H1 (cell line): ENCODE data around the gene GPSM1. TPM values are rescaled to one million over a fixed set of nuclear protein-coding genes. Genes with fewer than 3 reads are reported as not detected.

Experiments
- CTCF ChIA-PET: fragments of 300-600 bp; sonication (Branson Sonifier 250); formaldehyde crosslinking; loops from one replicate; lab custom pipeline; 2021; ENCODE audit not compliant: partially characterized antibody; lab: Charles Lee
- POLR2A ChIA-PET: fragments of 300-600 bp; sonication (Branson Sonifier 250); formaldehyde crosslinking; loops from one replicate; lab custom pipeline; 2021; ENCODE audit warnings: inconsistent platforms; ENCODE audit not compliant: partially characterized antibody; lab: Charles Lee
- DNase-seq, 2 experiments: peaks; one replicate each; pipeline versions ENCODE4 v3.0.0 to v3.0.0-alpha.2; 2010 to 2022; ENCODE audit warnings: low spot score in 2 of 2, low read depth in 1 of 2, mixed read lengths in 1 of 2
- FAIRE-seq: peaks from 2 replicates; lab custom pipeline; 2011; peaks lifted over from hg19 to GRCh38; lab: Jason Lieb, UNC
- H2AFZ ChIP-seq: 2 replicates; pipeline ENCODE4 v1.8.1; 2012; ENCODE audit warnings: low read length, inconsistent platforms
- H2AK5ac ChIP-seq: 2 replicates; pipeline ENCODE4 v1.6.1; 2013; ENCODE audit warnings: low read depth, low read length
- H2BK120ac ChIP-seq: replicated peaks from 2 replicates; pipeline ENCODE3; 2013; ENCODE audit warnings: low read depth, low read length, inconsistent platforms
- H2BK12ac ChIP-seq: 2 replicates; pipeline ENCODE4 v1.6.1; 2013; ENCODE audit warnings: low read depth, low read length
- H2BK15ac ChIP-seq: 2 replicates; pipeline ENCODE4 v1.6.1; 2013; ENCODE audit warnings: low read length
- H2BK20ac ChIP-seq: 2 replicates; pipeline ENCODE4 v1.6.1; 2013; ENCODE audit warnings: low read length
- H2BK5ac ChIP-seq: 2 replicates; pipeline ENCODE4 v1.6.1; 2013; ENCODE audit warnings: low read depth, low read length
- H3K14ac ChIP-seq: 2 replicates; pipeline ENCODE4 v1.6.1; 2013; ENCODE audit warnings: inconsistent platforms; ENCODE audit not compliant: insufficient read length
- H3K18ac ChIP-seq: 2 replicates; pipeline ENCODE4 v1.6.1; 2013; ENCODE audit warnings: low read length; ENCODE audit errors: extremely low read depth
- H3K23ac ChIP-seq: 2 replicates; pipeline ENCODE4 v1.6.1; 2013; ENCODE audit warnings: inconsistent platforms; ENCODE audit not compliant: insufficient read length
- H3K23me2 ChIP-seq: 2 replicates; pipeline ENCODE4 v1.6.1; 2013; ENCODE audit warnings: low read depth, low read length
- H3K27ac ChIP-seq: 2 replicates; pipeline ENCODE4 v1.6.1; 2011; ENCODE audit warnings: low read depth, low read length, inconsistent platforms
- H3K27me3 ChIP-seq, 4 experiments: replicated peaks in 1 of 4; 1 replicate in 1 of 4; 2 replicates in 3 of 4; pipeline versions ENCODE4 v1.6.1 to v1.8.1; 2011 to 2013; ENCODE audit warnings: low read length in 3 of 4, mild to moderate bottlenecking in 3 of 4, inconsistent platforms in 2 of 4, mixed read lengths in 2 of 4, moderate library complexity in 1 of 4; ENCODE audit not compliant: control insufficient read depth in 3 of 4, insufficient read depth in 3 of 4; ENCODE audit errors: extremely low read depth in 1 of 4
- H3K36me3 ChIP-seq, 4 experiments: 2 replicates each; pipeline versions ENCODE4 v1.6.1 to v1.8.1; 2011 to 2013; ENCODE audit warnings: mild to moderate bottlenecking in 4 of 4, low read length in 3 of 4, moderate library complexity in 2 of 4, control low read depth in 1 of 4, inconsistent platforms in 1 of 4; ENCODE audit not compliant: insufficient read depth in 4 of 4, control insufficient read depth in 2 of 4
- H3K4ac ChIP-seq: replicated peaks from 2 replicates; pipeline ENCODE3; 2013; ENCODE audit warnings: low read length, low read depth, mixed read lengths, inconsistent platforms; ENCODE audit not compliant: insufficient read length
- H3K4me1 ChIP-seq, 4 experiments: replicated peaks in 1 of 4; 1 replicate in 1 of 4; 2 replicates in 3 of 4; pipeline versions ENCODE4 v1.6.1 to v1.8.1; 2011 to 2013; ENCODE audit warnings: low read length in 3 of 4, inconsistent platforms in 2 of 4, mixed read lengths in 1 of 4; ENCODE audit not compliant: insufficient read depth in 4 of 4, control insufficient read depth in 3 of 4
- H3K4me2 ChIP-seq, 2 experiments: 2 replicates each; pipeline versions ENCODE4 v1.6.1 to v1.8.1; 2011 to 2013; ENCODE audit warnings: low read depth in 2 of 2, low read length in 2 of 2, control low read depth in 1 of 2, inconsistent platforms in 1 of 2, mild to moderate bottlenecking in 1 of 2; ENCODE audit not compliant: insufficient read depth in 1 of 2
- H3K4me3 ChIP-seq, 4 experiments: fragments of 200-600, 300-600 bp in 1 of 4; sonication (generic), shearing (Covaris generic), sonication (Bioruptor Twin) in 1 of 4; 2 replicates each; pipeline versions ENCODE4 v1.5.1 to v1.8.1; 2011 to 2016; ENCODE audit warnings: low read length in 4 of 4, low read depth in 3 of 4, control low read depth in 2 of 4, inconsistent platforms in 2 of 4, mild to moderate bottlenecking in 2 of 4, mixed read lengths in 1 of 4, moderate library complexity in 1 of 4; ENCODE audit not compliant: insufficient read depth in 2 of 4; ENCODE audit errors: extremely low read depth in 1 of 4
- H3K56ac ChIP-seq: replicated peaks from 2 replicates; pipeline ENCODE3; 2013; ENCODE audit warnings: low read depth, mild to moderate bottlenecking, mixed read lengths, low read length, inconsistent platforms; ENCODE audit not compliant: insufficient read length
- H3K79me1 ChIP-seq: 2 replicates; pipeline ENCODE4 v1.6.1; 2013; ENCODE audit warnings: low read depth, low read length, control low read depth
- H3K79me2 ChIP-seq, 2 experiments: 2 replicates each; pipeline versions ENCODE4 v1.6.1 to v1.8.1; 2012 to 2013; ENCODE audit warnings: low read length in 2 of 2, mild to moderate bottlenecking in 2 of 2, inconsistent platforms in 1 of 2; ENCODE audit not compliant: insufficient read depth in 2 of 2, control insufficient read depth in 1 of 2
- H3K9ac ChIP-seq, 4 experiments: replicated peaks in 1 of 4; 1 replicate in 1 of 4; 2 replicates in 3 of 4; pipeline versions ENCODE4 v1.6.1 to v1.8.1; 2011 to 2013; ENCODE audit warnings: low read depth in 3 of 4, low read length in 3 of 4, control low read depth in 2 of 4, mild to moderate bottlenecking in 2 of 4, moderate library complexity in 2 of 4, inconsistent platforms in 1 of 4; ENCODE audit errors: extremely low read depth in 1 of 4
- H3K9me3 ChIP-seq, 2 experiments: 2 replicates each; pipeline versions ENCODE4 v1.6.1 to v1.8.1; 2012 to 2013; ENCODE audit warnings: mild to moderate bottlenecking in 2 of 2, moderate library complexity in 2 of 2, control low read depth in 1 of 2, inconsistent platforms in 1 of 2, low read depth in 1 of 2, low read length in 1 of 2, mixed read lengths in 1 of 2; ENCODE audit not compliant: insufficient read depth in 2 of 2
- H4K20me1 ChIP-seq, 2 experiments: replicated peaks in 1 of 2; 2 replicates each; pipeline versions ENCODE3 to v1.8.1; 2011 to 2013; ENCODE audit warnings: inconsistent platforms in 2 of 2, low read length in 2 of 2, mild to moderate bottlenecking in 1 of 2; ENCODE audit not compliant: insufficient read depth in 2 of 2, control insufficient read depth in 1 of 2
- H4K5ac ChIP-seq: 2 replicates; pipeline ENCODE4 v1.6.1; 2013; ENCODE audit warnings: low read length, low read depth, mixed read lengths, inconsistent platforms; ENCODE audit not compliant: insufficient read length
- H4K8ac ChIP-seq: 2 replicates; pipeline ENCODE4 v1.8.0; 2013; ENCODE audit warnings: mild to moderate bottlenecking, moderate library complexity, low read length, inconsistent platforms; ENCODE audit not compliant: insufficient read depth; ENCODE audit errors: extremely low read depth
- H4K91ac ChIP-seq: replicated peaks from 2 replicates; pipeline ENCODE3; 2013; ENCODE audit warnings: low read length, mixed read lengths, inconsistent platforms; ENCODE audit not compliant: insufficient read length
- BACH1 ChIP-seq: IDR thresholded peaks from 2 replicates; pipeline ENCODE4 v1.6.1; 2012; ENCODE audit warnings: low read length, improper control_type of control experiment
- BCL11A ChIP-seq, 2 experiments: IDR thresholded peaks; one replicate each; pipeline ENCODE4 v1.6.1; 2011; ENCODE audit warnings: low read depth in 2 of 2, low read length in 2 of 2, mild to moderate bottlenecking in 2 of 2
- CBX5 ChIP-seq: fragments of 300-800, 300-1000 bp; sonication (generic); IDR thresholded peaks from 2 replicates; pipeline ENCODE4 v1.7.1; 2016; ENCODE audit warnings: antibody characterized with exemption, low read length, low read depth
- EGR1 ChIP-seq: IDR thresholded peaks from 2 replicates; pipeline ENCODE4 v1.6.1; 2011; ENCODE audit warnings: low read depth, low read length, borderline replicate concordance
- GABPA ChIP-seq: IDR thresholded peaks from 2 replicates; pipeline ENCODE4 v1.6.1; 2011; ENCODE audit warnings: mild to moderate bottlenecking, low read length, moderate library complexity, borderline replicate concordance; ENCODE audit not compliant: insufficient read depth
- HDAC6 ChIP-seq: IDR thresholded peaks from one replicate; pipeline ENCODE4 v1.7.1; 2012; ENCODE audit warnings: low read depth, mild to moderate bottlenecking, inconsistent platforms, low read length, moderate library complexity
- RAD21 ChIP-seq, 2 experiments: IDR thresholded peaks in 1 of 2; conservative IDR thresholded peaks in 1 of 2; 2 replicates each; pipeline ENCODE4 v1.6.1; 2011; ENCODE audit warnings: low read depth in 2 of 2, low read length in 2 of 2, improper control_type of control experiment in 1 of 2, inconsistent platforms in 1 of 2, mild to moderate bottlenecking in 1 of 2, moderate library complexity in 1 of 2
- SIX5 ChIP-seq: IDR thresholded peaks from 2 replicates; pipeline ENCODE4 v1.6.1; 2011; ENCODE audit warnings: mild to moderate bottlenecking, low read depth, low read length
- SP2 ChIP-seq: IDR thresholded peaks from 2 replicates; pipeline ENCODE4 v1.6.1; 2012; ENCODE audit warnings: mild to moderate bottlenecking, low read length, inconsistent platforms
- TAF1 ChIP-seq: IDR thresholded peaks from 2 replicates; pipeline ENCODE4 v1.6.1; 2011; ENCODE audit warnings: mild to moderate bottlenecking, low read depth, low read length
- TCF12 ChIP-seq: IDR thresholded peaks from 2 replicates; pipeline ENCODE4 v1.6.1; 2011; ENCODE audit warnings: low read depth, mild to moderate bottlenecking, low read length
- WGBS, 2 experiments: shearing (Covaris generic) in 1 of 2; methylation state at CpG; one replicate each; pipeline versions ENCODE4 v1.1.6 to v1.1.7; 2013 to 2015; ENCODE audit warnings: low lambda C conversion rate in 2 of 2, mixed read lengths in 2 of 2, inconsistent platforms in 1 of 2, low coverage in 1 of 2, missing lambda C conversion rate in 1 of 2; ENCODE audit not compliant: insufficient replicate concordance in 2 of 2, insufficient coverage in 1 of 2, insufficient read length in 1 of 2; ENCODE audit errors: extremely low coverage in 1 of 2, missing lambda C conversion rate in 1 of 2; 5-methylcytosine and 5-hydroxymethylcytosine counted together
- polyA plus RNA-seq, 7 experiments: library from polyadenylated mRNA; depleted of rRNA in 3 of 7; stranded (reverse) in 5 of 7; unstranded in 2 of 7; fragments of >200 nt in 5 of 7; fragments of 200-250 nt in 2 of 7; gene quantifications; 1 replicate in 5 of 7; 2 replicates in 1 of 7; 4 replicates in 1 of 7; pipeline versions ENCODE4 v1.2.1 to v1.2.3, GENCODE V29; 2011 to 2013; ENCODE audit warnings: missing spikeins in 2 of 7, mixed read lengths in 2 of 7
- total RNA-seq: library from RNA; stranded (reverse); fragmentation: NEBNext Ultra II Directional; extraction: Animal tissue kit (Norgen Biotek cat#: 25700); gene quantifications from 2 replicates; pipeline ENCODE4 v1.2.1, GENCODE V29; 2021
- TF ChIP-seq, protein P1 (sequence below): IDR thresholded peaks from 2 replicates; pipeline ENCODE4 v1.6.1; 2012; ENCODE audit warnings: inconsistent platforms
- TF ChIP-seq, protein P2 (sequence below): IDR thresholded peaks from 2 replicates; pipeline ENCODE4 v1.6.1; 2011; ENCODE audit warnings: low read length, improper control_type of control experiment

GPSM1 gene
- total and polyA plus RNA-seq, 2 of the 8 experiments (the other 6 are each of a cell fraction or from before 2014, with no cell fraction given) = 12.8 to 18.0 TPM

DNA sequence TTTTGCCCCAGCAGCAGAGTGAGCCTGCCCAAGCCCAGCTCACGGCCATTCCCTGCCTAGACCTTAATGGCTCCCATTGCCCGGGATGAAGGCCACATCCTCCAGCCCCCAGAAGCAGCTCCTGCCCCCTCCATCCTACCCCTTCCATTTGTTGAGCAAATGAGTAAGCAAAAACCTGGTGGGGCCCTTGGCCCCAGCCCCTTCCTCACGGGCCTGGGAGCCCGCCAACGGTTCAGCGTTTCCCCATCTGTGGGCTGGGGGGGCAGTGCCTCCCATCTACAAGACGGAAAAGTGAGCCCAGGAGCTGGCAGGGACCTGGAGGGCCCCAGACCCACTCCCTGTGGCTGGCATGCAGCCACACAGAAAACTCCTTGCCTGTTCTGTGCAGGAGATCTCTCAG lies 27.8 kb upstream of the GPSM1 start:
- POLR2A ChIA-PET = interaction anchor here (1.5 kb wide), 1 partner anchor 14 kb away, joined by 3 read pairs; no protein-coding TSS in a partner anchor
- TF ChIP-seq EGR1 (no peak), SIX5 (no peak), SP2 (no peak), TAF1 (no peak), CBX5 (no peak), BCL11A (IDR thresholded peaks at IDR 0.05; ENCODE audit: low read depth in 2 of 2, low read length in 2 of 2) (no peak), HDAC6 (no peak), GABPA (no peak), RAD21 (IDR thresholded peaks at IDR 0.05 in 1 of 2, conservative IDR thresholded peaks at IDR 0.05 in 1 of 2; ENCODE audit: low read depth in 2 of 2, low read length in 2 of 2) (no peak), TCF12 (no peak), BACH1 (no peak)
- TF ChIP-seq, protein P1, sequence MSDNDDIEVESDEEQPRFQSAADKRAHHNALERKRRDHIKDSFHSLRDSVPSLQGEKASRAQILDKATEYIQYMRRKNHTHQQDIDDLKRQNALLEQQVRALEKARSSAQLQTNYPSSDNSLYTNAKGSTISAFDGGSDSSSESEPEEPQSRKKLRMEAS = no peak
- TF ChIP-seq, protein P2, sequence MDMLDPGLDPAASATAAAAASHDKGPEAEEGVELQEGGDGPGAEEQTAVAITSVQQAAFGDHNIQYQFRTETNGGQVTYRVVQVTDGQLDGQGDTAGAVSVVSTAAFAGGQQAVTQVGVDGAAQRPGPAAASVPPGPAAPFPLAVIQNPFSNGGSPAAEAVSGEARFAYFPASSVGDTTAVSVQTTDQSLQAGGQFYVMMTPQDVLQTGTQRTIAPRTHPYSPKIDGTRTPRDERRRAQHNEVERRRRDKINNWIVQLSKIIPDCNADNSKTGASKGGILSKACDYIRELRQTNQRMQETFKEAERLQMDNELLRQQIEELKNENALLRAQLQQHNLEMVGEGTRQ = no peak

More for the DNA sequence above, 27.8 kb upstream of the GPSM1 start:
- H4K91ac ChIP-seq = no peak overlapping the region
- no peaks in the 10 kb centered on the region for H3K27me3 ChIP-seq
- H2BK15ac ChIP-seq = no peak overlapping the region
- no peak overlapping the region for H3K9ac ChIP-seq
- no peak overlapping the region for H2AK5ac ChIP-seq
- CTCF ChIA-PET = interaction anchor here (0.9 to 2.7 kb wide), 4 partner anchors 9 to 129 kb away, joined by 3 to 11 read pairs (median 4); no protein-coding TSS in a partner anchor
- no peak for FAIRE-seq
- H3K4me3 ChIP-seq = no peak overlapping the region
- H3K4ac ChIP-seq = no peak overlapping the region
- no peaks in the 10 kb centered on the region for H3K79me1 ChIP-seq
- H3K18ac ChIP-seq = no peak overlapping the region
- H3K79me2 ChIP-seq = no peaks in the 10 kb centered on the region
- no peaks in the 10 kb centered on the region for H3K36me3 ChIP-seq
- no peak overlapping the region for H3K56ac ChIP-seq
- no peak overlapping the region for H2BK20ac ChIP-seq
- H3K27ac ChIP-seq = no peak overlapping the region
- no peak overlapping the region for H2BK5ac ChIP-seq
- no peaks in the 10 kb centered on the region; a peak in 1 of 7 replicates for H3K4me1 ChIP-seq
- no peak overlapping the region for H2BK12ac ChIP-seq
- H3K14ac ChIP-seq = no peak overlapping the region
- no peaks in the 10 kb centered on the region; a peak in 1 of 4 replicates for H3K9me3 ChIP-seq
- DNase-seq = no peak
- no peak overlapping the region for H2AFZ ChIP-seq
- H2BK120ac ChIP-seq = no peak overlapping the region
- H3K23ac ChIP-seq = no peak overlapping the region
- peaks cover 0 to 2% of the 10 kb centered on the region in 2 experiments for H4K20me1 ChIP-seq
- H4K8ac ChIP-seq = peak overlapping the region; percentile 4; the same call in 1 of the 2 replicates
- H3K4me2 ChIP-seq = no peak overlapping the region
- 91% methylated on average over 7 of the region's 7 CpGs; no CpG with 5 or more reads in 1 of the 2 experiments for WGBS, 2 experiments
- no peaks in the 10 kb centered on the region for H3K23me2 ChIP-seq
- no peak overlapping the region for H4K5ac ChIP-seq
